ENCODE results near the gene PBX1.

The PBX1 gene

DNA sequence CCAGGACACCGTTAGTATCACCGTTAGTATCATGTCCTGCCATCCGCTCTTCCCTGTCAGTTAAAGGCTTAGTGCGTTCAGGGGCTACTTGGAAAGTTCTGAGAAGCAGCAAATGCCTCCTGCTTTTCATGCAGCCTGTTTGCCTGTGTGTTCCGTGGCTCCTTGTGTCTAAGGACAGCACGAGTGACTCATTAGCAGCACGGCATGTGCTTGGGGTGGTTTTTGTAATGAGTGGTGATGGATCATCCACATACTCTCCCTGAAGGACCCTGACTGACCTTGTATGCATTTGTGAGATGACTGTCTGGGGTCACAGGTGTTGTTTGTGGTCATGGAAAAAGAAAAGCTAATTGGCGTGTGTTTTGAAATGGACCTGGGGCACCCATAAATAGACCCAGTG, 221.9 kb downstream of the PBX1 start:
- DNase-seq (ENCODE audit: low spot score), result no peak

DNA sequence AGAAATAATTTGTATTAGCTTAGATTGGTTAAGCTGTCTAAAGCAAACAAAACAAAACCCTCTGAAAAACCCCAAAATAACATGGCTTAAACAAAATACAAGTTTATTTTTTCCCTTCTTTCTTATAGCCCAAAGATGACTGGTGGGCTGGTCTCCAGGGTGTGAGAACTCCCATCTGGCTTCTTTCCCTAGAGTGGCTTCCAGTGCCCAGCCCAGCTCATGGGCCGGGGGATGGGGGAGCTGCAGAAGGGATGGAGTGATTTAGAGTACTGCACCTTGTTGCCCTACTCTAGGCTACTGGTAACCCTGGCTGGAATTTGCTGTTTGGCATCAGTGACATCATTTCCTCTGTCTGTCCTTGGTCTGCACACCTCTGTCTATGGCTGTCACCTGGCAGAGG, 223.0 kb downstream of the PBX1 start:
- no peak for DNase-seq (ENCODE audit: low spot score)

DNA sequence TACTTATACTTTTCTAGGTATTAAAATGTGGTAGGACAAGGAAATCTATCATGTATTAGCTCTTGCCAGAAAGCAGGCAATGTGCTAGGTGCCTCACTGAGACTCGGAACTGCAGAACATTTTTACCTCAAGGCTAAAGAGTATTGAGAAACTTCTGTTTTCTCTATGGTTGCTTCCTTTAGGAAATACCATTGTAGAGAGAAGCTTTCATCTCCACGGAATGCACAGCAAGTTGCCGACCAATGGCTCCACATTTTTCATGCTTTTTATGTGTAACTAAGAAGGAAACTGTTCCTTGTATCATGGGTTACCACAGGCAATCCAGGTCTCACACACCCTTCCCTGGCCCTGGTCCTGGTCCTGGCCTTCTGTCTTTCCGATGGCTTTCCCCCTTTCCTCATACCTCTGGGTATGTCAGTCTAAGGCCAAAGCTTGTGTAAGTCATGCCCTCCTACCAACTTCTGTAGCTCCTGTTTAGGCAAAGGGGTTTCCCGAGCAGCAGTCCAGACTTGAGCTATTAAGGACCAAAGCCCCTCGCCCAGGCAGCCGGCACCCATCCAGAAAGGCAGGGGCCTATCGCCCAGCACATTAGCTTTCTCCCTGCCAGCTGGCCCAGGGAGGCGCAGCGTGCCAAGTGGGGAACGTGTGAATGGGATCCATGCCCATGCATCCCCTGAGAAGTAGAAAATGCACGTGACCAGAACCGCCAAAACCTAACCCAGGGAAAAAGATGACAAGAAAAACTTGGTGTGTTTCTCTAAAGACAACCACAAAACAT, 225.0 kb downstream of the PBX1 start:
- DNase-seq (ENCODE audit: low spot score), result no peak

DNA sequence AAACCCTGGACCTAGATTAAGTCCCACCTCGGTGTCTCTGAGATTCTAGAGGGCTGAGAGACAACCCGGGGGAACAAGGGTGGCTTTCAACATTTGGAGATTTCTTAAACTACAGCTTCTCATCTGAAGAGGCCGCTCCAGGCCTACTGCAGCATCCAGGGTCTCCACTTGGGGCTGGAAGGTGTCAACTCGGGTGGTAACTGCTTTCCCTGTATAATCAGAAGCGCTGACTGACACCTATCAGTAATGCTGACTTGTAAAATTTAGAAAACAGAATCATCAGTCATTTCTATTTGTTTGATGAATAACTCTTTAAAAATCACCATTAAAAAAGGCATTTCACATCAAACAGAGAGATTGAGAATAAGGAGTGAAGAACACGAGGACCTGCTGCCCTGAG, 226.0 kb downstream of the PBX1 start:
- no peak for DNase-seq (ENCODE audit: low spot score)

DNA sequence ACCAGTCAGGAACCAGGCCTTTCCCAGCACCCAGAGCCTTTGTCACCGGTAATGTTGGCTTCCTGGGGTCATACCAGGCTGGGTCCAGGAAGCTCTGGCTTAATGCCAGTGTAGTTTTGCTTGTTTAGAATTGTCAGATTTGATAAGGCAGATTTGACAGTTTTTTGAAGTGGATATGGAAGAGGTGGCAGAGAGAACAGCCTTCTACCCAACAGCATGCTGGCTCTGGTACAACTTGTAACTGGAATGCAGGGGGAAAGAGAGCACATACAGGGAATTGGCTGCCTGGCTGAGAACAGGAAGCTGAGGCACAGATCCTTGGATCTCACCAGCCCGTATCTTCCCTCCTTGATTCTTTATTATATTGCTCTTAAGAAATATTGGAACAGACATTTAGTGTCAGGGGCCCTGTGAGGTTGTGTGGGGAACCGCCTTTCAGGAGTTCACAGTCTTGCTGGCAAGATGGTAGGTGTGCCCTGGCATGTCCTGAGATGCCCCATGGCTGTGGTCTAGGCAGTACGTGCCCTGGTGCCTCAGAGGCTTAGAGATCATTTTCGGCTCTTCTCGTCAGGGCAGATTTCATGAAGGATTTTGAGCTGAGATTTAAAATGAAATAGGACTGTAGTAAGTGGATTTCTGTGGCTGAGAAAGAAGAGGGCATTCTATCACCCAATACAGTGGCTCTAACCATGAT, 227.0 kb downstream of the PBX1 start:
- no peak for DNase-seq (ENCODE audit: low spot score)

DNA sequence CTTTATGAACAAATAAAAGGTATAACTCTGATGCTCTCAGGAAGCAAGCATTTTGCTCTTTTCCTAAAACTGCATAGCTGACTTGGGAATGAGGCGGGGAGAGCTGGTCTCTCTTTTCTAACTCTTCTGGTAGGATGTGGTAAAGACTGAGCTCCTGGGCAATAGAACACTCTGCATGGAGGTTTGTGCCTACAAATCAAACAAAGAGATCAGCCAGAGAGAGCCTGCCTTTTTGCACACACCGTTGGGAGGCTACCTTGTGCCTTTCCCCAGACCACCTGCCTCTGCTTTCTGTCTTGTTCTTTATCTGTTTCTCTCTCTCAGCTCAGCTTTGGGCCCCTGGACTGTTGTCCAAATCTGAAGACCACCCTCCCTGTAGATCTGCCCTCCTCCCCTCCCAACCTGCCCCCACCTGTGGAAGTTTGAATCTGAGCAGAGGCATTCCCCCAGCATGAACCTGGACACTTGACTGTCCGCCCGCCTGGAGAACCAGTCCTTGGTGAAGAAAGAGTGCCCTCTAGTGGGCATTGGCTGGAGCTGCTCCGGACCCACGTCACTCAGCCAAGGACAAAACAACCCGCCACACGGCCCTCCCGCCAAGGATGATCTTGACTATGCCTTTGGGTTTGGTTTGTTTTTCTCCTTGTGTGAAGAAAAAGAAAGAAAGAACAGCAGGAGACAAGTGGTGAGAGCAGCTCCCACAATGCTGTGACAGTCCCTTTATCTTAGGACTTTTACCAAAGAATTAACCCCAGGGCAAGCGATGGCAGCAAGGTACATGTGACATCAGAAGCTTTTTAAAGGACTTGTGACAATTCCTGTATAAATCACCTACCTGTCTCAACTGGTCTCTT, 228.2 kb downstream of the PBX1 start:
- DNase-seq (ENCODE audit: low spot score), result peak; percentile 71

DNA sequence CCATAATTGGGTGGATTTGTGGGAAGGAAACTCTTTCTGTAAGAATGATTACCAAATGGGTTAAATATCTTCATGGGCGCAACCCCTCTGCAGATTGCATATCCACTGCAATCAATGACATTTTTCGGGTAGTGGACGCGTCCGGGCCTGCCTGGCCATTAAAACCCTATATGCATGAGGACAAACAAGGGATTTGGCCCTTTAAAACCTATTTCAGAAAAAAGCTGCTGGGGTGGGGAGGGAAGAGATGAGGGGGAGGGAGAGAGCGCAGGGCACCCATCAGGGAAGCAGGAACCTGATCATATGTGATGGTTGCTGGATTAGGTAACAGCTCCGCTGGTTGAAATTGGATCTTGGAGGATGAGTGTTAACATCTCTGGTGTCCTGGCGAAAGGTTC, 228.8 kb downstream of the PBX1 start:
- DNase-seq (ENCODE audit: low spot score), result no peak

DNA sequence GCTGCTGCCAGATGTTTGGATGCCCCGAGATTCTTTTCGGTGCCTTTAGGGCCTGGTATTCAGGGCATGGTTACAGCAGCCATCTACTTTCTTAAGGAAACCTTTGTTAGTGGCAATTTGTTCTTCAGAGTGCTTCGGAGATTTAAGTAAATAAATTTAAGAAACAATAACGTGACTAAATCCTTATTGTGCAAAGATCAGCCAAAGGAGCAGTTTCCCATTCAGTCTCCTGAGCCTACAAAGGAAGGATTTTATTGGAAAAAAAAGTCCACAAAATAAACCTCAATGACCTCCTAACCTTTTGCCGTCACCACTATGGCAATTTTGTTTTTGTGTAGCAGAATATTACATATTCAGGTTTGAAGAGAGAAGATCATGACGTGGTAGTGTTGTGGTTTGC, 231.1 kb downstream of the PBX1 start:
- no peak for DNase-seq (ENCODE audit: low spot score)

DNA sequence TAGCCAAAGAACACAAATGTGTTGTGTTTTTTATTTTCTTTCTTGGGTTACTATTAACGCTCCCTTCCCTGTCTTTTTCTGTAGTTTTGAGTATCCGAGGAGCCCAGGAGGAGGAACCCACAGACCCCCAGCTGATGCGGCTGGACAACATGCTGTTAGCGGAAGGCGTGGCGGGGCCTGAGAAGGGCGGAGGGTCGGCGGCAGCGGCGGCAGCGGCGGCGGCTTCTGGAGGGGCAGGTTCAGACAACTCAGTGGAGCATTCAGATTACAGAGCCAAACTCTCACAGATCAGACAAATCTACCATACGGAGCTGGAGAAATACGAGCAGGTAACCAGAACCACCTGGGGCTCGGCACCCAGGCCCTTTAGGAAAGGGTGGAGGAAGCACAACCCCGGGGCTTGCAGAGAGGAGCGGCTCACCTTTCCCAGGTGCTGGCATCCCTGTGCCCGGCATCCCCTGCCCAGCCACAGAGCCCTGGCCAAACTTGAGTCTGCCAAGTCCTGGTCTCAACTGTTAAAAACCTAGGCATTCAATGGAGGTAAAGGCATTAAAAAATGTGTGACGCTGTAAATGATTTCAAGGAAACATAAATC, 233.5 kb downstream of the PBX1 start:
- DNase-seq (ENCODE audit: low spot score), result no peak

DNA sequence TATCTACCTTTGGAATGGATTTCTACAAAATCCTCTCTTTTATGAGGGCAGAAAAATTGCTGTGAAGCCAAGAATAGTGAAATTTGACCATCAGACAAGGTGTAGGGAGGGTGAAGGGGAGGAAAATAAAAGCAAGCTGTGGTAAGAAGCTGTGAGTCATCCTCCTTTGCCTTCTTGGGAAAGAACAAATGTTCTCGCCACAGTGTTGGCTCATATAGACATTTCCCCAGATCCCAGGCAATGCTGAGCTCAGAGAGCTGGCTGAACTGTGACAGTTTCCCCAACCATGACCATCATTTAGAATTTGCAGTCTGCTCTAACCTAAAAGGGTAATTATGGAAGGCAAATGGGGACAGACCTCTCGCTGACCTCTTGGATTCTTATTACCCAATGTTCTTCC, 235.4 kb downstream of the PBX1 start:
- DNase-seq (ENCODE audit: low spot score), result no peak

DNA sequence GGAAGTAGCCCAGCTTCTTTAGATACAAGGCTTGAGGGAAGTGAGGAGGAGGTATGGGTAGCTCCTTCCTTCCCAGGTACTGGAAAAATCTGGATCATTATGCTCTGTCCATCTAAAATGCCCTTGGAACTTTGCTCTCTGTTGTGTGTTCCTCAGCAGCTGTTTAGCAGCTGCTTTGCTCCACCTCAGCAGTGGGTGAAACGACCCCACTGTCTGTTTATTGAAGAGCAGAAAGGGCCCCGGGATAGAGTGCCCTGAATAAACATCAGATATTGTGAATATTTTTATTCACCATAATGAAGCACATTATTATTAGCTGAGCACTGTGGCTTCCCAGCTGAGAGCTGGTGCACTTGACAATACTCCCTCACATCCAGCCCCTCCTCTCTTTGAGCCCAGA, 237.9 kb downstream of the PBX1 start:
- no peak for DNase-seq (ENCODE audit: low spot score)

DNA sequence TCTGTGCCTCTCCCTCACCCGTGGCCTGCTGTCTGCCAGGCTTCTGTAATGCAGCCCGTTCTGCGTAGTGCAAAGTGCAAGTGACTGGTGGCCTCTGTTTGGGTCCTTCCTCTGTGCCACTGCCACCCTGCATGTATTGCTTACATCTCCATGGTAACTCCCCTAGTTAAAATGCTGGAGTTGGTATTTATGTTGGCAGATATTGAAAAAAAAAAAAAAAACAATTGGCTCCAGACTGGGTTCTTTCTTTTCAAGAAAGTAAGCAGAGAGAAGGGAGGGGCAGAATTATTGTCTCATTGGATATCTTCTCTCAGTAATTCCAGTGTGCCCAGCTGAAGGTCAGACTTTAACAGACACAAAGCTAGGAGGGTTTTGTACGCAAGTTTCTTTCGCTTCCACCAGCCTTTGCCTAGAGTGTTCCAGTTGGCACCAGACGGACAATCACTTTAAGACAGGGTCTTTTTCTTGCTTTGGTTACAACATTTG, 242.3 kb downstream of the PBX1 start:
- no peak for DNase-seq (ENCODE audit: low spot score)

DNA sequence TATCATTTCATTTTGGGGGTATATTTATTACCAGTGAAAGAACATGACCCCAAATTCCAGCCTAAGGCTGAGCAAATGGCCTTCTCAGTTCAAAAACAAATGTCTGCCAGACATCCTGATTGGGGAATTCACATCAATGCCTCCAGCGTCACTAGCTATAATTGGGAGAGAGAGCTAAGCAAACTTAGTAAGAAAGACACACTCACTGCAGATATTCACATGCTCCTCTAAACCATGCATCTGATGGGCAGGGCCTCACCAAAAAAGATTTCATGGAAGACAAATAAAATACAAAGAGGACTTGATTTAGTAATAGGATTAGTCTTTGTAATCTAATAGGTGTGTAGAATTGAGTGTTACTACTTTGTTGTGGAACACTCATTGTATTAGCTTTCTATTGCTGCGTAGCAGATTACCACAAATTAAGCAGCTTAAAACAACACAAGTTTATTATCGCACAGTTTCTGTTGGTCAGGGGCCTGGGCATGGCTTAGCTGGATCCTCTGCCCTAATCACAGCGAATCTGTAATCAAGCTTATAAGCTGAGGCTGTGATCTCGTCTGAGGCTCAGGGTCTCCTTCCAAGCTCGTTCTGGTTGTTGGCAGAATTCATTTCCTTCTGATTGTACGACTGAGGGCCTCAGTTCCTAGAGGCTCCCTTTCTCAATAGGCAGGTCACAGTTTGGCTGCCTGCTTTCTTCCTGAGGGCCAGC, 243.0 kb downstream of the PBX1 start:
- DNase-seq (ENCODE audit: low spot score), result no peak

DNA sequence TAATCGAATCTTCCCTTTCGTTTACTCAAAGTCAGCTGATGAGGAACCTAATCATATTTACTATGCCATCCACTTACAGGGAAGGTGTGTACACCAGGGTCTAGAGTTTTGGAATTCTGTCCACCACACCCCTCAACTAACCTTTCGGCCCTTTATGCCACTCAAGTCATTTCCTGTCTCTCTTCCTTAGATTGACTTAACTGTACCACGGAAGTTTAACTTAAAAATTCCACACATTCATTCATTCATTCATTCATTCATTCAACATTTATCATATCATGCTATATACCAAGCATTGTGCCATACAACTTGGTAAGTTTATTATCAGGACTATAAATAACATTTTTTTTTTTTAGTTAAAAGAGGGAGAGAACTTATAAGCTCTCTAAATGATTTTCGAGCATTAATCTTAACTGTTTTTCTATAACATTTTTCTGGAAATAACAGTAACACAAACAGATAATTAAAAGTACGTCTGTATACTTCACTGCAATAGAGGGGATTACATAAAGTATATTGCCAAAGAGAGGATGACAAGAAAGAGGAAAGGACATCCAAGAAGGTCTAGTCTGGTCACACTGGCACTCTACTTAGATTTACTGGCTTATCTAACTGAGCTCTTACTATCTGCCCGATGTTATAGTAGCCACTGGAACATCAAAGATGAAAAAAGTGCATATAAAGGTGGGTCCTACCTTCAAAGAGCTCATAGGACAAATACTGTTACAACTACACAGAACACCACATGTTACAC, 243.7 kb downstream of the PBX1 start:
- no peak for DNase-seq (ENCODE audit: low spot score)

DNA sequence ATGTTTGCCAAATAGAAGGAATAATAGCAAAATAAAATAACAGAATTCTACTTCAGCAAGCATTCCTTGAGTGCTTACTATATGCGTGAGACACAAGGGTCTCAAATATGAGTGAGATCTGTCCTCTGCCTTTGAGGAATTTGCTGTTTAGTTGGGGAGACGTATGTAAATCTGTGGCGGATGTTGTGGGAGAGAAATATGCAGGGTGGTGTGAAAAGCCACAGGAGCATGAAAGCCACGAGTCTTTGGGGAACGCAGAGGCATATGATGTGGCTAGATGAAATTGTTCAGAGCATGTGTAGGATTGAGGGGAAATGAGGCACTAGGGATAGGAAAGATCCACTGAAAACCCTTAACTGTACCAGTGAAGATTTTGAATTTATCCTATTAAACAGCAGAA, 244.4 kb downstream of the PBX1 start:
- no peak for DNase-seq (ENCODE audit: low spot score)

DNA sequence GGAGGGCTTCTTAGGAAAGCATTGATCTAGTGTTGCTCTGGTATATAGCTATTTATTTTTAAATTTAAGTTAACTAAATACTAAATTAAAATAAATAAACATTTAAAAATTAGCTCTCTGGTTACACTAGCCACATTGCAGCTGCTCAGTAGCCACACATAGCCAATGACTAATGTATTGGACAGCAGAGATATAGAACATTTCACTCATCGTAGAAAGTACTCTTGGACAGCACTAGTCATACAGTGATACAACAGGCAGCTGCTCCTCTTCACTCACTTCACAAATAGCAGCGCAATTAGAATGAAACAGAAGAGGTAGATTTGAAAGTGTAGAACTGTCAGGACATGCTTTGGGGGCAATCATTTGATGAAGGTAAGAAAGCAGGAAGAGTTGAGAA, 245.4 kb downstream of the PBX1 start:
- no peak for DNase-seq (ENCODE audit: low spot score)

DNA sequence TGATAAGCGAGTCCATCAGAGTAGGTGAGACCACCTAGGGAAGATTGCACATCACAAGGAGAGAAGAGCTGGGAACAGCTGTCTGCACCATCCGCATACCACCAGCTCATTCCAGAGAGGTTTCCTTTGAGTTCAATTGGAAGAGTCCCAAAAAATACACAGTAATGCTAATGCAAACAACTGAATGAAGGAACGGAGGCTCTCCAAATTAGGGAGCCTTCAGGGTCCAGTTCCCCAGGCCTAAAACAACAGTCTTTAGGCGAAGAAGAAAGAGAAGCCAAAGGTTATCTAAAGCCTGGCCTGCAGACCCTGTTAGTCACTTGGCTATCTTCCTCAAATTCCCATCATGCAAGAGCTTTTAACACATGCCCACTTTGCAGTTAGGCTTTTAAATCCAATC, 246.4 kb downstream of the PBX1 start:
- DNase-seq (ENCODE audit: low spot score), result no peak

DNA sequence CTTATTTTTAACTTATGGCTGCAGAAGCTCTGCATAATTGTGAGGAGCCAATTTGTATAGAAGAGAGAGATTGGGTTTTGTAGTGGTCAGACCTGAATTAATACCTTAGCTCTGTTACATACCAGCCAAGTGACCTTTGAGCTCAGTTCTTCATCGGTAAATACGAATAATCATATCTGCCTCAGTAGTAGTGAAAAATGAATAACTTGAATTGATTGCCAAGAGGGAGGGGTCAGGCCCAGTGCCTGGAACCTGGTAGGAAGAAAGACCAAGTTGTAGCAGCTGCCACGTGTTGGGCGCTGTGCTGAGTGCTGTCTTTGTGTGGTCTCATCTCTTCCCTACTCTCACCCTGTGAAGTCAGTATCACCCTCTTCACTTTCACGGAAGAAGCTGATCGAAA, 247.5 kb downstream of the PBX1 start:
- DNase-seq (ENCODE audit: low spot score), result no peak

DNA sequence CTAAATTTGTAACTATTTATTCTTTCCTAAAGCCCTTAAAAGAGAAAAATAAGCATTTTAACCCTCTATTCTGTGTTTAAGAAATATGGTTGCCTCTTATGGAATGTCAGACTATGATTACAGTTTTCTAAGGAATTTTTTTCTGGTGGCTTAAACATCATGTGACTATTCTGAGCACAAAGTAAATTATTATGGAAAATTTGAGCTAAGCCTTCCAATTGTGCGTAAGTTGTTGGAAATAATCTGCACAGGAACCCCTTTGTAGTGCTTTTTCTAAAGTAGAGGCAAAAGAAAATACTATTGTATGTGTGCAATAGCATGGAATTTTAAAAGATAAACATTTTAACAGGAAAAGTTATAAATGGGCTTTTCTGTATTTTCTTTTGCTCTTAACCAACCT, 254.8 kb downstream of the PBX1 start:
- no peak for DNase-seq (ENCODE audit: low spot score)

DNA sequence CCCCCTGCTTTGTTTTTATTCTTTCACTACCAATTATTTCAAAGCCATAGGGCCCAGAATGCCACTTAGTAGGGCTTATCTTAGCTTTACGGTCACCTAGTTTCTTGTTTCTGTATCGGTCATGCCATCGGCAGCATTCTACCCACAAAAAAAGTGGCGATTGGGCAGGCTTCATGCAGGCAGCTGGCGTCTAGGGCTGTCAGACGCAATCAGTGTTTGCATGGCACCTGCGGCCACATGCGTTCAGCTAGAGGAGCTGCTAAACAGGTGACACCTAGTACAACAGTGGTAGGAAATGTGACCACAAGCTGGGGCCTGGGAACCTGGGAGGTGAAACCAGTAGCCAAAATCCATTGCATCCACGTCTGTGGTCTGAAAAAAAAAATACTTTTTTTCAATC, 262.7 kb downstream of the PBX1 start:
- no peak for DNase-seq (ENCODE audit: low spot score)

Measured in germinal center (tissue), 1 donor.